Type B pancreatic cell (in vitro differentiated cells): ENCODE results near the gene TFIP11. TPM values are rescaled to one million over a fixed set of nuclear protein-coding genes. Genes with fewer than 3 reads are reported as not detected.

Experiments
- DNase-seq: peaks from one replicate; pipeline ENCODE4 v3.0.0; 2021; ENCODE audit warnings: mixed read lengths; ENCODE audit not compliant: unreplicated experiment; ENCODE audit errors: extremely low spot score
- H3K27ac Mint-ChIP-seq: 2 replicates; pipeline ENCODE4 v1.8.0; 2021; ENCODE audit warnings: mild to moderate bottlenecking, mixed read lengths
- H3K27me3 Mint-ChIP-seq: 2 replicates; pipeline ENCODE4 v1.8.0; 2021; ENCODE audit warnings: mixed read lengths
- H3K36me3 Mint-ChIP-seq: 2 replicates; pipeline ENCODE4 v1.8.0; 2021; ENCODE audit warnings: mixed read lengths
- H3K4me1 Mint-ChIP-seq: one replicate; pipeline ENCODE4 v1.8.0; 2021; ENCODE audit warnings: mixed read lengths; ENCODE audit not compliant: unreplicated experiment
- H3K4me3 Mint-ChIP-seq: 2 replicates; pipeline ENCODE4 v1.8.0; 2021; ENCODE audit warnings: mild to moderate bottlenecking, mixed read lengths
- H3K9me3 Mint-ChIP-seq: 2 replicates; pipeline ENCODE4 v1.8.0; 2021; ENCODE audit warnings: mixed read lengths
- CTCF ChIP-seq: fragments of 200-600 bp; sonication (generic); conservative IDR thresholded peaks from 2 replicates; pipeline ENCODE4 v1.5.0; 2021; ENCODE audit warnings: antibody characterized with exemption, mild to moderate bottlenecking
- total RNA-seq: library from RNA; stranded (reverse); gene quantifications from 2 replicates; pipeline ENCODE4 v1.2.1, GENCODE V29; 2021; ENCODE audit warnings: low replicate concordance

TFIP11 gene
- total RNA-seq, 1 donor from 2014 or later, result 32.7 TPM

DNA sequence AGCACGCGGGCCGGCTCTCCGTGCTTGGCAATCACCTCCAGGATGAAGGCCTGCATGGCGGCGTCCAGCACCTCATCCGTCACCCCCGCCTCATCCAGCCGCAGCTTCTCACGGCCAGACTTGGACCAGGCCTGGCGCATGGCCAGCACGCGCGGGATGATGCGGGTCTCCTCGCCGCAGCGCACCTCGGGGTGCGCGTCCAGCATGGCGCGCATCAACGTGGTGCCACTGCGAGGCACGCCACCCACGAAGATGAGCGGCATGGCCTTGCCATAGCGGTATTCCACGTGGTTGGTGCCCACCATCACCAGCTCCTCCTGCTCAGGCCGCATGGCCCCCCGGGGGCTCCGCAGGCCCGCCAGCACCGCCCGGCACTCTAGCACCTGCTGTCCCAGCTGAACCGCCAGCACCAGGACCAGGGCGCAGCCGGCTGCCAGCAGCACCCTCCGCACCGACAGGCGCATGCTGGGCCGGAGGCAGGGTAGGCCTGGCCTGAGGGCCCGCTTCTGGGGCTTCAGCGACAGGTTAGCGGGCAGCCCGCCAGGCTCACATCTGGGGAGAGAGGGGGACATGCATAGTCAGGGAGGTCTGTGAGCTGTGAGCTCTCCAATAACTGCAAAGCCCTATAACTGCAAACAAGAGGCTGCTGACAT, 29.0 kb upstream of the TFIP11 start:
- no peaks in the 10 kb centered on the region for H3K27me3 Mint-ChIP-seq
- no peak for DNase-seq
- H3K4me1 Mint-ChIP-seq, result no peaks in the 10 kb centered on the region
- no peaks in the 10 kb centered on the region for H3K9me3 Mint-ChIP-seq
- H3K27ac Mint-ChIP-seq, result no peak overlapping the region
- no peaks in the 10 kb centered on the region for H3K36me3 Mint-ChIP-seq
- no peak overlapping the region for H3K4me3 Mint-ChIP-seq
- TF ChIP-seq CTCF, result no peak

- Mint-ChIP-seq H3K27ac (no peak overlapping the region), H3K27me3 (no peaks in the 10 kb centered on the region), H3K4me1 (no peaks in the 10 kb centered on the region), H3K9me3 (no peaks in the 10 kb centered on the region), H3K36me3 (no peaks in the 10 kb centered on the region), H3K4me3 (no peak overlapping the region)
- DNase-seq, result no peak
- no peak for TF ChIP-seq CTCF
Observed at GRCh38 chr22:26540119-26540518, 27.8 kb upstream of the TFIP11 start.

DNA sequence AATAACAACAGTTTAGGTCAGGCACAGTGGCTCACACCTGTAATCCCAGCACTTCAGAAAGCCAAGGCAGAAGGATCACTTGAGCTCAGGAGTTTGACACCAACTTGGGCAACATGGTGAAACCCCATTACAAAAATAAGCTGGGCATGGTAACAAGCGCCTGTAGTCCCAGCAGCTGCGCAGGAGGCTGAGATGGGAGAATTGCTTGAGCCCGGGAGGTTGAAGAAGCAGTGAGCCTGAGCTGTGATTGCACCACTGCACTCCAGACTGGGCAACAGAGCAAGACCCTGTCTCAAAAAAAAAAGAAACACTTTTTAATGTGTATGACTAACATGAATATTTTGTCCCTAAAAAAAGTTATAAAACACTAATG, 24.5 kb upstream of the TFIP11 start:
- TF ChIP-seq CTCF, result no peak

DNA sequence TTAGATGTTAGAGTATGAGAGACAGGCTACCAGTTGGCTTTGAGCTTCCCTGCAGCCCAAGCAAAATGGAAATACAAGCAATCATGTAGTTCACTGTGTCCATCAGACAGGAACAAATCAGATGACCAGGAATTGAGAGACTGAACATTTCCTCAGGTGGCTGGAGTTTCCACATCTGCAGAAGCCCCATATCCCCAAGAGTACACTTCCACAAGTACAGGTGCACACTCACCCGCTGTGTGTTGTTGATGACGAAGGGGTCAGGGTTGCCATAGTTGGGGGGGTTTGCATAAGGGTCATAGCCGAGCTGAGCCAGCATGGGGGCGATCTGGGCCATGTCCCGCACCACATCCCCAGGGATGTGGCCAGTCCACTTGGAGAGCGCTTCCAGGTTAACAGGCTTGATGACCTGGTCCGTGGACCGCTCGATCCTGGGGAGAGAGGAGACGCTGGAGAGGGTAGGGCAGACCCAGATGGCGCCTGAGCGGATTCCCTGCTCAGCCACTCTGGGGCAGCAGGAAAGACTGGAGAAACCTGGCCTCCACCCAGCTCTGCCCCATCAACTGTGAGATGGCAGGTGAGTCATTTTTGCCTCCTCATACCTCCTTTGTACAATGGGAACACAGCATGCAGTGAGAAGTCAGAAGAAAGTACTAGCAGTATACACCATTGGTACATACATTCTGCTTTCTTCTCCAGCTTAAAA, 23.9 kb upstream of the TFIP11 start:
- Mint-ChIP-seq H3K9me3 (no peaks in the 10 kb centered on the region), H3K4me3 (no peak overlapping the region), H3K27ac (no peak overlapping the region), H3K36me3 (no peaks in the 10 kb centered on the region), H3K27me3 (no peaks in the 10 kb centered on the region), H3K4me1 (no peaks in the 10 kb centered on the region)
- TF ChIP-seq CTCF, result no peak
- no peak for DNase-seq

More for the DNA sequence above, 24.5 kb upstream of the TFIP11 start:
- Mint-ChIP-seq H3K36me3 (no peaks in the 10 kb centered on the region), H3K9me3 (no peaks in the 10 kb centered on the region), H3K4me1 (no peaks in the 10 kb centered on the region), H3K27ac (no peak overlapping the region), H3K27me3 (no peaks in the 10 kb centered on the region), H3K4me3 (no peak overlapping the region)
- DNase-seq, result no peak

DNA sequence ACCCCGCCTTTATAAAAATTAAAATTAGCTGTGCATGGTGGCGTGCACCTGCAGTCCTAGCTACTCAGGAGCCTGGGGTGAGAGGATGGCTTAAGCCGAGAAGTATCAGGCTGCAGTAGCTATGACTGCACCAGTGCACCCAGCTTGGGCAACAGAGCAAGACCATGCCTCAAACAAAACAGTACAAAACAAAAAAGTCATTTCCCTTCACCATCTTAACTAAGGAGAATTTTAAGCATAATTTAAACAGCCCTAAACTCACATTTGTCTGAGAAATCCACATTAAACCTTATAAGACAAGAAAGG, 23.3 kb upstream of the TFIP11 start:
- Mint-ChIP-seq H3K27ac (no peak overlapping the region), H3K4me3 (no peak overlapping the region), H3K36me3 (no peaks in the 10 kb centered on the region), H3K27me3 (no peaks in the 10 kb centered on the region), H3K9me3 (no peaks in the 10 kb centered on the region), H3K4me1 (no peaks in the 10 kb centered on the region)
- no peak for DNase-seq
- TF ChIP-seq CTCF, result no peak
